Subcutaneous abdominal adipose tissue (tissue), 5 donors: ENCODE results near the gene HBA1.
"Not testable (repeated sequence)": the region's sequence is repeated elsewhere in the genome, so short reads cannot be mapped to it uniquely, and the experiment has no call there.

Source experiments
- H3K27ac ChIP-seq: one replicate; pipeline ENCODE4 v1.7.0; 2013; ENCODE audit warnings: low read depth, mild to moderate bottlenecking, inconsistent platforms, low read length, moderate library complexity
- H3K27me3 ChIP-seq, 5 donors: one replicate each; pipeline ENCODE4 v1.7.0; 2013; ENCODE audit warnings: low read length in 5 of 5, inconsistent platforms in 1 of 5; ENCODE audit not compliant: control insufficient read depth in 5 of 5, insufficient read depth in 4 of 5
- H3K36me3 ChIP-seq, 5 donors: one replicate each; pipeline ENCODE4 v1.7.0; 2013; ENCODE audit warnings: low read length in 5 of 5; ENCODE audit not compliant: control insufficient read depth in 5 of 5, insufficient read depth in 5 of 5
- H3K4me1 ChIP-seq, 5 donors: one replicate each; pipeline ENCODE4 v1.7.0; 2013; ENCODE audit warnings: low read length in 5 of 5, mild to moderate bottlenecking in 3 of 5, moderate library complexity in 1 of 5; ENCODE audit not compliant: control insufficient read depth in 5 of 5, insufficient read depth in 5 of 5
- H3K4me3 ChIP-seq, 5 donors: one replicate each; pipeline ENCODE4 v1.7.0; 2013; ENCODE audit warnings: low read length in 5 of 5, low read depth in 1 of 5
- H3K9ac ChIP-seq, 5 donors: one replicate each; pipeline ENCODE4 v1.7.0; 2013; ENCODE audit warnings: low read length in 5 of 5, mild to moderate bottlenecking in 4 of 5, moderate library complexity in 3 of 5
- H3K9me3 ChIP-seq, 5 donors: one replicate each; pipeline ENCODE4 v1.7.0; 2013; ENCODE audit warnings: low read length in 5 of 5; ENCODE audit not compliant: control insufficient read depth in 5 of 5
- donor health status: healthy.
- donor health status: healthy.
- donor health status: healthy.
- donor health status: healthy.
- donor health status: healthy.

The HBA1 gene

GRCh38 chr16:159136-159849 is 17.2 kb upstream of the HBA1 start:
- Histone ChIP-seq H3K36me3 (no peaks in the 10 kb centered on the region), H3K27me3 (peaks cover 6 to 20% (median 14%) of the 10 kb centered on the region in 5 donors), H3K9ac (no peak overlapping the region), H3K4me3 (no peak overlapping the region), H3K27ac (no peak overlapping the region), H3K4me1 (peaks cover 0 to 8% (median 7%) of the 10 kb centered on the region in 5 donors), H3K9me3 (no peaks in the 10 kb centered on the region)

- not testable (repeated sequence) for H3K9me3 ChIP-seq, H3K4me3 ChIP-seq, H3K9ac ChIP-seq, H3K27ac ChIP-seq, H3K4me1 ChIP-seq, H3K36me3 ChIP-seq
- H3K27me3 ChIP-seq: peaks cover 8 to 17% (median 16%) of the 10 kb centered on the region in 5 donors
These were observed 16.2 kb upstream of the HBA1 start for GRCh38 chr16:160242-160641.

GRCh38 chr16:160691-161190 is 15.7 kb upstream of the HBA1 start:
- H3K27me3 ChIP-seq: peaks cover 13 to 22% (median 19%) of the 10 kb centered on the region in 5 donors
- H3K36me3 ChIP-seq: no peaks in the 10 kb centered on the region
- peaks cover 0 to 9% (median 8%) of the 10 kb centered on the region in 5 donors for H3K4me1 ChIP-seq

GRCh38 chr16:162271-162991 is 14.0 kb upstream of the HBA1 start:
- Histone ChIP-seq H3K27me3 (peaks cover 29 to 36% (median 33%) of the 10 kb centered on the region in 5 donors), H3K9me3 (no peaks in the 10 kb centered on the region), H3K36me3 (no peaks in the 10 kb centered on the region), H3K9ac (no peak overlapping the region), H3K27ac (no peak overlapping the region), H3K4me3 (no peak overlapping the region), H3K4me1 (peaks cover 0 to 18% (median 16%) of the 10 kb centered on the region in 5 donors)

More at GRCh38 chr16:160691-161190, 15.7 kb upstream of the HBA1 start:
- H3K9me3 ChIP-seq: no peaks in the 10 kb centered on the region
- no peak overlapping the region for H3K9ac ChIP-seq
- H3K4me3 ChIP-seq: no peak overlapping the region
- H3K27ac ChIP-seq: no peak overlapping the region

- H3K36me3 ChIP-seq, H3K9ac ChIP-seq, H3K9me3 ChIP-seq, H3K27ac ChIP-seq, H3K4me3 ChIP-seq: not testable (repeated sequence)
- Histone ChIP-seq H3K27me3 (peaks cover 33 to 41% (median 40%) of the 10 kb centered on the region in 5 donors), H3K4me1 (peaks cover 0 to 18% (median 16%) of the 10 kb centered on the region in 5 donors)
These were observed 13.3 kb upstream of the HBA1 start for GRCh38 chr16:163139-163538.

- Histone ChIP-seq H3K4me1 (peaks cover 0 to 18% (median 16%) of the 10 kb centered on the region in 5 donors), H3K27me3 (peaks cover 33 to 47% (median 46%) of the 10 kb centered on the region in 5 donors)
- not testable (repeated sequence) for H3K36me3 ChIP-seq, H3K9me3 ChIP-seq, H3K9ac ChIP-seq, H3K27ac ChIP-seq, H3K4me3 ChIP-seq
These were observed 12.8 kb upstream of the HBA1 start for GRCh38 chr16:163696-164095.

GRCh38 chr16:164134-164823 is 12.2 kb upstream of the HBA1 start:
- H3K36me3 ChIP-seq: not testable (repeated sequence)
- peaks cover 38 to 51% (median 49%) of the 10 kb centered on the region in 5 donors for H3K27me3 ChIP-seq

GRCh38 chr16:164827-165538 is 11.5 kb upstream of the HBA1 start:
- Histone ChIP-seq H3K9me3 (no peaks in the 10 kb centered on the region), H3K9ac (no peak overlapping the region), H3K4me1 (peaks cover 0 to 18% (median 16%) of the 10 kb centered on the region in 5 donors), H3K27ac (no peak overlapping the region), H3K4me3 (no peak overlapping the region), H3K36me3 (no peaks in the 10 kb centered on the region), H3K27me3 (peaks cover 38 to 51% (median 46%) of the 10 kb centered on the region in 5 donors)

More at GRCh38 chr16:164134-164823, 12.2 kb upstream of the HBA1 start:
- not testable (repeated sequence) for H3K4me3 ChIP-seq, H3K9me3 ChIP-seq, H3K27ac ChIP-seq, H3K9ac ChIP-seq
- peaks cover 0 to 18% (median 16%) of the 10 kb centered on the region in 5 donors for H3K4me1 ChIP-seq

GRCh38 chr16:165539-166374 is 10.7 kb upstream of the HBA1 start, which contains the start of gene HBM:
Gene HBM (plus strand): TSS chr16:165978. CDS start chr16:165998, 20 bp downstream.
- peaks cover 37 to 51% (median 47%) of the 10 kb centered on the region in 5 donors for H3K27me3 ChIP-seq
- no peaks in the 10 kb centered on the region for H3K9me3 ChIP-seq
- H3K27ac ChIP-seq: no peak within 1 kb of the TSS
- no peaks in the 10 kb centered on the region for H3K36me3 ChIP-seq
- H3K4me1 ChIP-seq: peaks cover 0 to 18% (median 16%) of the 10 kb centered on the region in 5 donors
- no peak within 1 kb of the TSS for H3K9ac ChIP-seq
- H3K4me3 ChIP-seq: peak within 1 kb of the TSS in 1 of 5 donors; percentile 37
